HG03139 (cell line): ENCODE measurements around the gene LYAR.
"Not testable (repeated sequence)": the region's sequence is repeated elsewhere in the genome, so short reads cannot be mapped to it uniquely, and the experiment has no call there.

ENCODE experiments used
- ATAC-seq: cut with Tn5 transposase; IDR thresholded peaks from one replicate; pipeline ENCODE4 v1.9.1; 2021; ENCODE audit not compliant: unreplicated experiment

The LYAR gene

DNA sequence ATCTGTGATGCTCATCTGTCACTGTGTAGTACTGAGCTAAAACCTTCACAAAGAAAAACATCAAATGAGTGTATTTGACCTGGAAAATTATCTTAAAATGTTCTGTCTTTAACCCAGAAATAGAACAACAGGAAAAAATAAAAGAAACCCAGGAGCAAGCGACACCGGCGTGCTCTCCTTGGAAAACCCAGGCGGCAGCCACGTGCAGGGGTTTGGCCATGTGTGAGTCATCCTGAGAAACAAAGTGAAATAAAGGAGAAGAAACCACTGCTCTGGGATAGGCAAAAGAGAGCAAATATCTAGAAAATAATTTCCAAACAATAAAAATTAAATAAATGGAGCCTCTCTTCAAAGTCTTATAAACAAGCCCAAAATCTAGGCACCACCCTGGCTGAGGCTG lies 22.0 kb downstream of the LYAR start:
- ATAC-seq = no peak

DNA sequence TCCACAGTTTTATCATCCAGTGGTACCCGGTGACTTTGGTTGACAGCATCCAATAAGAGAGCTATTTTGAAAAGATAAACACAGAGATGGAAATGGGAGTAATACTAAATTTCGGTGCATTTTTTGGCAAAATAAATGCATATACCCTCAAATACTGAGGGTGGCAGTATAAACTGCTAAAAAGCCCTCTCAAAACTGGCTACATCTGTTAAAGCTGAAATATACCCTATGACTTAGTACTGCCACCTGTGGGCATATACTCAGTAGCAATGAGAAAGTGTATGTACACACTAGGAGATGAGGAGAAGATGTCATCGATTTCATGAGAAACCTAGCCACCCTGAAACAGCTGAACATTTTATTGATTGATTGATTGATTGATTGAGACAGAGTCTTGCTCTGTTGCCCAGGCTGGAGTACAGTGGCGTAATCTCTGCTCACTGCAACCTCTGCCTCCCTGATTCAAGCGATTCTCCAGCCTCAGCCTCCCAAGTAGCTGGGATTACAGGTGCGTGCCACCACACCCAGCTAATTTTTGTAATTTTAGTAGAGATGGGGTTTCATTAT lies 29.7 kb downstream of the LYAR start:
- ATAC-seq = no peak

DNA sequence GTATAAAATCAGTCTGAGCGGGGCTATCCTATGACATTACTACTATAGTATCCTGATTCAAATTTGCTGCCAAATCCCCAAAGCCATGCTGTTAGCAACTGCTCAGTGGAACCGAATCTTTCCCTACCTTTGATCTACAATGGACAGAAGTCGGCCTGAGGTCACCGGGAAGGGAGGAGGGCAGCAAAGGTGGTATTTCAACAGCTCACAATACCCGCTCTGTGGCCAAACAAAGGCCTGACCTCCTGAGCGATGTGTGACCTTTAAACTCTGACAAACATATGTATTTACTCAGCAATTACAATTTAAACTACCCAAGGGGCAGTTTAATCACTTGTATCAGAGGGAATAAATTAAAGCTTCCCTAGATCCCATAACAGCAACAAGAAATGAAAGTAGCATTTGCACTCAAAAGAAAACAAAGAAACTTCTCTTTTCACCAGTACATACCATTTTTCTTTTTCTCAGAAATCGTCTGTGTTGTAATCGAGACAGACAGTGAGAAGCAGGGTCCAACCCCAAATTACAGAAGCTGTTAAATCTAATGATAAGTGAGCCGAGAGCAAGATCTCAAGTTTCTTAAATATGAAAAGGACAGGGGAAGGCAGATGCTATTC lies 30.4 kb downstream of the LYAR start:
- ATAC-seq = no peak

DNA sequence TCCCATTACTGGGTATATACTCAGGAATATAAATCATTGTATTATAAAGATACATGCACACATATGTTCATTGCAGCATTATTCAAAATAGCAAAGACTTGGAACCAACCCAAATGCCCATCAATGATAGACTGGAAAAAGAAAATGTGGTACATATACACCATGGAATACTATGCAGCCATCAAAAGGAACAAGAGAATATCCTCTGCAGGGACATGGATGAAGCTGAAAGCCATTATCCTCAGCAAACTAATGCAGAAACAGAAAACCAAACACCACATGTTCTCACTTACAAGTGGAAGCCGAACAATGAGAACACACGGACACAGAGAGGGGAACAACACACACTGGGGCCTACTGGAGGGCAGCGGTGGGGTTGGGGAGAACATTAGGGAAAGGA lies 32.2 kb downstream of the LYAR start:
- not testable (repeated sequence) for ATAC-seq

DNA sequence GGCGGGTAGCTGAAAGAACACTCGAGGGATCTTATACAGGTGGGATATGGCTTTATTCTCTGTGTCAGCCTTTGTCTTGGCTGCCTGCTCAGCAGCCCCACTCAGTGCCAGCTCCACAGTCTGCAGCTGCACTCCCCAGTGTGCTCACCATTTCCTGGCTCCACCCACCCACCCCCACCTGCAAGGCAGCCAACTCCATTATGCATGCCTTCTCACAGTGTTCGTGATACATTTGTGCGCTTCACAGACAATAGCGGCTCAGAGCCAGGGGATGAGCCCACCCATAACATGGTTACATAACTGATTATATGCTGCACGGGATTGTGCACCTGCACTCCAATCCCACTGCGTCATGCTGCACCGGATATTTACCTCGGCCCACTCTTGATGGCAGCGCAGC lies 33.2 kb downstream of the LYAR start:
- ATAC-seq = no peak

DNA sequence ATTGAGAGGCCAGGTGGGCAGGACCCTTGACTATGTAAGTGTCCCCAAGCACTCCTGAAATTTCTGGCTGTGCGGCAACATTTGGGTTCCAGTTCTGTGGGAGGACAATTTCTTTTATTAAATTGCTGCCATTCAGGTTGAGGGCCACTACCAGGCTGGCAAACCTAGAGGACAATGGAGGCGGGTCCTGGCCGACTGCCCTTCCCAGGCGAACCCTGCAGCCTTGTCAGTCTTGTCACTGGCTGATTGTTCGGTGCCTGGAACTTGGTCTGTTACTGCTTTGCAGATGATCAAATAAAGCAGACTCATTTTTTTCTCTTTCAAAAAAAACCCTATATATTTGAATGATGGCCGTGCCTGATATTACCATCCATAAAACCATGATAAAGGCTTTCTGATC lies 35.3 kb downstream of the LYAR start:
- no peak for ATAC-seq

DNA sequence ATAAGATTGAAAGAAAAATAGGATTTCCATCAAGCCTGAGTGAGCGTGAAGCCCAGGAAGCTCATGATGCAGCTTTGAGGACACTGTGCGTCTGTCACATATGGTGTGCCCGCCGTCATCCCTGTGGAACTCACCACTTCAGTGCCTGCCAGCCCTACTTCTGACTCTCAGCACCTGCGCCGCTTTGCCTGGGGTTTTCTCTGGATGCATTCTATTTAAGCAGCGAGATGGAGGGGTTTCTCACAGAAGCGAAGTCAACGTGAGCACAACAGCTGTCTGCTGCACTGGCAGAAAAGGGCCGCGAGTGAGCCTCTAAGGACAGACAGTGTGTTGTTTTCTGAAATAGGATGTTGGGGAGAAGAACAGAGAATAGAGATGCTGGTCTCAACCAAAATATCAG lies 35.8 kb downstream of the LYAR start:
- ATAC-seq = no peak

DNA sequence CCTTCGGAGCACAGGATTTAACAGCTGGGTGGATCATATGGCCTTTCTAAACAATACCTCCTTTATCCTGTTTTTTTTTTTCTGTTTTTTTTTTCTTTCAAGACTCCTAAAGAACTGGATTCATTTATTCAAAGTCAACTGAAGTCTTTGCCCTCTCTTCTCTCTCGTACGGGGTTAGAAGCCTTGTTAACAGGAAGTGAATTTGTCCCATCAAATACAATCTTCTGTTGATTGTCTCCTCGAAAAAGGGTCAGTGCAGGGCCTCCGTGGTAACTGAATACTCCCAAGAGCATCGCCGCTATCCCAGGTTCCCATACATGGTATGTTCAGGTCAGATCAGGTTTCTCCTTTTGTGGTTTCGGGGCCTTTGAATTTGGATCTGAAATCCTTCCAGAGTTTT lies 40.1 kb downstream of the LYAR start:
- no peak for ATAC-seq

DNA sequence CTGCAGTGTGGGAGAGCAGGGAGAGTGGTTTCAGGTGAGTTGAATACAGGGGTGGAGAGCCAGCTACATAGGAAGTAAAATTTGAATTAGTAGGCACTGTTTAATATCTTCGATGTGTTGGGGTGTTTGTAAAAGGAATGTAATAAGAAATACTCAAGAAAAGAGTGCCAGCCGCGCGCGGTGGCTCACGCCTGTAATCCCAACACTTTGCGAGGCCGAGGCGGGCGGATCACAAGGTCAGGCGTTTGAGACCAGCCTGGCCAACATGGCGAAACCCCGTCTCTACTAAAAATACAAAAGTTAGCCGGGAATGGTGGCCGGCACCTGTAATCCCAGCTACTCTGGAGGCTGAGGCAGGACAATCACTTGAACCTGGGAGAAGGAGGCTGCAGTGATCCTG lies 40.6 kb downstream of the LYAR start:
- not testable (repeated sequence) for ATAC-seq

DNA sequence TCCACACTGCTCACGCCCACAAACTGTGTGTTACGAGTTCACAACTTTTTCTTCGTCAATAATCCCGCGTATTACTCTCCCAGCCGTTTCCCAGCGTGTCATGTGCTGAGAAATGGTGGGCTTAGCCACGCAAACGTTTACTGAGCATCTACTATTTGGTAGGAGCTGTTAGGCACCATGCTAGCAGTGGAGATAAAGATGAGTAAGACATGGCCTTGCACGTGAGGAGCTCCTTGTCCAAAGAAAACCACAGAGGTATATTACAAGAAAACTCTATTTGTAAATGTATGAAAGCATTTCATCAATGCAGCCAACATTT lies 41.1 kb downstream of the LYAR start:
- ATAC-seq = no peak

DNA sequence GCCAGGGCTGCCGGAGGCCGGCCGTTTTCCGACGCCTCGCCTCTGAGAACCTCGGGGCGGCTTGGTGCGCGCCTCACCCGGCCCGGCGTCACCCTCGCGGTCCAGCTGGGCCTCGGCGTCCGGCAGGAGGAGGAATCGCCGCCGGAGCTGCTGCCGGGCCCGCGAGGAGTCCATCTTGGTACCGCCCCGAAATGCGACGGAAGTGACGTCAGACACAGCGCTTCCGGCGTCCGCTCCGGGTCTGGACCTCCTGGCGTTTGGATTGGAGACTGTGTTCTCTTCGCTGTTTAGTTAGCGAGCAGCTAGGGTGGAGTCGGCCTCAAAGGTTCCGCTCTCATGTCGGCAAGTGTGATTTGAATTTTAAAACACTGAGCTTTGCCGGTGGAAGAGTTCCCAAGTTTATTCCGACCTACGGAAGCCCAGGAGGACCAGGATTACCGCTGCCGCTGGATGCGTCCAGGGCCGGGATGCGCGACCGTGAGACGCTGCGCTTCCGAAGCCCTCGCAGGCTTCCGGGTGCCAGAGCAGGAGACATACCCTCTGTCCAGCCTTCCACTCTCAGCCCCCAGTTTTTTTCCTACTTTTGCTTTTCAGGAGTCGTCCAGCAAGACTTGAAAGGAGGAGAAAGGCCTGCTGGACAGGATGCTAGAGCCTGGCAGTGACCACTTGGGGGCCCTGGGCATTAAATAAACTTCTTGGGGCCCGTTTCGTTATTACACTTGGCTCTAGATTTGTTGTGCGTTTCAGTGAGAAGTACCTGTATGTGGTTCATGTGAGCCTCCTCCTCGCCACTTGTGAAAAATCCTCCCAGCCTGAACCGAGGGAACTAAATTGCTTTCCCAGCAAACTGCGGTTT lies 41.7 kb downstream of the LYAR start, which contains the start of gene TMEM128:
TSS of gene TMEM128 (minus strand) at position 195 of the 856 bp plus-strand sequence. CDS start at position 174, 21 bp downstream.
- peak; percentile 96 for ATAC-seq

DNA sequence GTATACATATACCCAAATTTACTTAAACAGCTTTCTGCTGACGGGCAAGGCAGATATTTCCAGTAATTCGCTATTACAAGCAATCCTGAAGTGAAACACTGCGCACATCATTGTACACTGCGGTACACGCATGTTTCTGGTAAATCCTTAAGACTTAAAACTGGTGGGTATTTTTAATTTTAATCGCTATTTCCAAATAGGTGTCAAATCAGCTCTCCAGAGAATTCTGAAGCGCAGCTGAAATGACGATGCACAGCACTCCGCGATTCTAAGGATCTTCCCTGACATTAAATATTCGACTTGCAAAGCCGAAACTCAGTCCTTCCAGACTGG lies 42.3 kb downstream of the LYAR start:
- ATAC-seq = no peak

DNA sequence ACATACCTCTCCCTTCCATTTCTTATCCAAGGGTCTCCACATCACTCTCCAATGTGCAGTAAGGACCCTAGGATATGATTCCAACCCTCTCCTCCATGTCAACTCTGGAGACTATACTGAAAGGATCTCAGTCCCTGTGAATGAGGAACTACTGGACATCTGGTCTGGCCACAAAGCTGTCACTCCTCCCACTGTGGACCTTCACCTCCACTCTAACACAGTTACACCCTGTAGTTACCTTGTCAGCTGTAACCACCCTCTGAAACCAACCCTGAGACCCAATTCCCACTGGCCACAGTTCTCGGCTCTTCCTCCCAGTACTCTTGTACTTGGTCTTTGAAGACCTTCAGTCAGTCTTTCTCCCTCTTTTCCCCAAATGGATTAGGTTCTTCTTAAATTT lies 44.8 kb downstream of the LYAR start:
- ATAC-seq = no peak

DNA sequence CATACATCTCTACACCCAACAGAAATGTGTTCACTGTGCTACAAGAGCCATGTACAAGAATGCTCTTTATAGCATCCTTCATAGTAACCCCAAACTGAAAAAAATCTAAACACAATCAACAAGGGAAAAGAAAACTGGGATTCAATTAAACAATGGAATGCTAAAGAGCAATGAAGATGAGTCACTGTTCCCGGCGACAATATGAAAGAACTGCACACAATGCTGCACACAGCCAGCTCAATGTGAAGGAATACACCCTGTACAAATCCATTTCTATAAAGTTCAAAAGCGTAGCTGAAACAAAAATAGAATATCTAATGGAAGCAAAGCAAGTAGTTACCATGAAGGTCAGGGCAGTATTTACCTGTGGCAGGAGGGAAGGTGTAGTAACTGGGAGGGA lies 50.4 kb downstream of the LYAR start:
- not testable (repeated sequence) for ATAC-seq

DNA sequence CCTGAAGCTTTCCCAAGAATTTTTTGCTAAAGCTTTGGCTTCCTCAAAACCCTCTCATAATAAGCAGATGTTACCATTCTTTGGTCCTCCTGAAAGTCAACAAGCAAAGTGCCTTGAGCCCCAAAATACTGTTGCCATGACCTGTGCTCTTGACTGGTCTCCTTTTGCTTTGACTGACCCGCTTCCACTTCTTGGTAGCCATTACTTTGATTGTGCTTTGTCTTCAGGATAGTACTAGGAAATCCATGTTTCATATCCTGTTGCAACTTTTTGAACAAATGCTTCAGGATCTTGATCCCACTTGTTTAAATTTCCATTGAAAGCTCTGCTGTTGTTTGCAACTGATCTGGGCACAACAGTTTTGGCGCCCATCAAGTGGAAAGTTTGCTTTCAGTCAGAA lies 56.3 kb downstream of the LYAR start:
- no peak for ATAC-seq

DNA sequence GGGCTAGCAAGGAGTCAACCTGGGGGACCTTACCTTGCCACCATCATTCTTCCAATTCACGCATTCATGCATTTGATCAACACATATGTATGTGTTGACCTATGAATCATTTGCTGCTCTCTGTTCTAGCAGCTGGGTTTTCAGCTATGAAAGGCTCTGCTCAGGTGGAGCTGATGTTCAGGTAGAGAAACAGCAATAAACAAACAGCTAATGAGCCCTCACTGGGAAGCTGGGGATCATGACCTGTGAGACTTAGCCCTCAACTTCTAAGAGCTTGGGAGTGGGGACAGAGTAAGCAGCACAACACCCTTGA lies 61.6 kb downstream of the LYAR start:
- ATAC-seq = no peak

DNA sequence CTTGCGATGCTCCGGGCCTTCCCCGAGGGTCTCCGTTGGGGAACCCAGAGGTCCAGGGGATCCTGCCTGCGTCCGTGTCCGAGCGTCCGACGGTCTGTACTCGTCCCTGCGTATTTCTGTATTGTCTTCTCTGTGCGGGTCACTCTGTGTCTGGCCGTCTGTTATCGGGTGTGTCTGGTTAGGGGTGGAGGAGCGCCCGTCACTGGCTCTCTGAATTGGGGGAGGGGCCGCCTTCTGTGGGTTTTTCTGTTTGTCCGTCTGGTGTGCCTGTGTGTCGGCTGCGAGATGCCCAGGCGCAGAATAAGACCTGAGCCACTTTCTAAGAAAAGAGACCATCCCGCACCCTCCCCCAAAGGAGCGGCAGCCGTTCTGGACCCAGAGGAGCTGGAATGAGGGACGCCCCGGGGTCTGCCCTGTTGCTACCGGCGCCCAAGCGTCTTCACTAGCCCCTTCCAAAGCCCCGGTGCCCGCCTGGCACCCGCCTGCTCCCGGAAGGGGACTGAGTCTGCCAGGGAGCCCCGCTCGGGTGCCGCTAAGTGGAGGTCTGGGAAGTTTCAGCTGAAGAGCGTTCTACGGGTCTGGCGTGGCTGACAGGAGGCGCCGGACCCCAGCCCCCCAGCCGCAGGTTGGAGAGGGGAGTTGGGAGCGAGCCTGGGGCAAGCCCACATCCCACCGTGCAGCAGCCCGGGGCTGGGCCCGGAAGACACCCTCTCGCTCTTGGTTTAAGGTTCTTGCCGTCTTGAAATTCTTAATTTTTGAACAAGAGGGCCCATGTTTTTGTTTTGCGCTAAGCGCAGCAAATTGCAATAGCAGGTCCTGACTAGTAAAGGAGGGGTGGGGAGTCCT lies 62.2 kb downstream of the LYAR start:
- no peak for ATAC-seq

DNA sequence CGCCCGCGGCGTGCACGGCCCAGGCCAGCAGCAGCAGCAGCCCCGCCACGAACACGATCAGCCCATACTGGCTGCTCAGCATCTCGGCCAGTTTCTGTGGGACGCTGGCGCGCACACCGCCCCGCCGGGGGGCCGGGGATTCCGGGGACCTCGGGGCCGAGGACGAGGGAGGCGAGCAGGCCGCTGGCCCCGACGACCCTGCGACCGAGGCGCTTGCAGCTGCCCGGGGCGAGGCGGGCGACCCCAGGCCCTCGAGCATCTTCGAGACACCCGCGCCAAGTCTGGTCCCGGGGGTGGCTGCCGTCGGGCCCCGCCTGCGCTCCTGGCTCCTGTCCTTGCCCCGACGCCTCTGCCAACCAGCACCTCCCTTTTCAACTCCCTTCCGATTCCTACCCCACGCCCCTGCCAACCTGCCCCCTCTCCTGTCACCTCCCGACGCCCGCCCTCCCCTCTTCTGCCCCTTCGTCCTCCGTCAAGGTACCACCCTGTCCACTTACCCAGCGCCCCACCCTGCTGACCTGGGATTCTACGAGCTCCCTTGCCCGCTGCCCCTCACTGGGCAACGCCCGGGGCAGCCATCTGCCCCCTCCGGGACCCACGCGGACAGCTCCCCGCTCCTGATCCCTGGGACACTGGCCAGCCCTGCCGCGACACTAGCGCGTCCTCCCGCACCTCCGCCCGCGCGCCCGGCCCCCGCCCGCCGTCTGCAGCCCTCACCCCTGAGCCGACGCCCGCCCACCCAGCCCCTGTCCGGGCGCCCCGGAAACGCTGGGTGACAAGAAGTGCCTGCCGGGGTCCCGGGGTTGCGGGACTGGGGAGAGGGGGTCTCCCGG lies 63.1 kb downstream of the LYAR start, which contains the start of gene OTOP1:
TSS of gene OTOP1 (minus strand) at position 324 of the 833 bp plus-strand sequence. CDS start at position 259, 65 bp downstream.
- ATAC-seq = no peak

DNA sequence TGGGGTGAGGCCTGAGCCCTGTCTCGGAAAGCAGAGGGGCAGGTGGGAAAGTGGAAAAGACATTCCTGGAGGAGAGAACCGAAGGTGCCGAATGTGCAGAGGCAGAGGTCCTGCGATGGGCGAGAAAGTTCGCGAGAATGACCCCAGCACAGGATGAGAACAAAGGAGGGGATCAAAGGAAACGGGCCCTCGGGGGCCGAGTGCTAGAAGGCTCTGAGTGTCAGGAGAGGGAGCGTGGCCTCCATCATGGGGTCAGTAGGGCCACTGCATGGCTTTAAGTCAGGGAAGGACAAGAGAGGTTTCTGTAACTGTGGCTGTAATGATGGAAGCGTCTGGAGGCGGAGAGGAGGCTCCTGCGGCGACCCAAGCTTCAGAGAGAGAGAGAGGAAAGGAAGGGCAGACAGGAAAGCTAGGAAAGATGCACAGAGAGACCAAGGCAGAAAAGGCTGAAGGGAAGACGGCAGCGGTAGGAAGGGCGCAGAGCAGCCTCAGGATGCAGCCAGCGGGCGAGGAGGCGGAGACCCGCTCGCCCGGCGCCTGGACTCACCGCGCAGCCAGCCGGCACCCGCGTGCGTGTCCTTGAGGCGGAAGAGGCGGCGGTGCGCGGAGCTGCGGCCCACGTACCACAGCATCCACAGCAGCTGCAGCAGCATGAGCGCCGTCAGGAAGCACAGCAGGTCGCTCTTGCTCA lies 63.9 kb downstream of the LYAR start:
- no peak for ATAC-seq
